Lung (tissue), 12 donors: ENCODE data around the gene UBL7. TPM values are rescaled to one million over a fixed set of nuclear protein-coding genes. Genes with fewer than 3 reads are reported as not detected.

Source experiments
- ATAC-seq: fragments of 200-7000 bp; cut with Tn5 transposase; one replicate; pipeline ENCODE4 v1.9.1; 2020; ENCODE audit warnings: moderate number of reproducible peaks; ENCODE audit not compliant: insufficient read depth, low FRiP score
- DNase-seq, 3 donors: peaks; one replicate each; pipeline ENCODE4 v3.0.0-alpha.2; 2013 to 2017
- H3K27ac ChIP-seq, 2 donors: one replicate each; pipeline ENCODE4 v1.5.1; 2013; ENCODE audit warnings: mild to moderate bottlenecking in 2 of 2, moderate library complexity in 2 of 2, control low read depth in 1 of 2, inconsistent platforms in 1 of 2, low read depth in 1 of 2, low read length in 1 of 2
- H3K27me3 ChIP-seq, 3 donors: one replicate each; pipeline ENCODE4 v1.5.1; 2013; ENCODE audit warnings: low read length in 2 of 3; ENCODE audit not compliant: control insufficient read depth in 3 of 3, insufficient read depth in 3 of 3
- H3K36me3 ChIP-seq, 4 donors: one replicate each; pipeline ENCODE4 v1.5.1; 2013; ENCODE audit warnings: low read length in 4 of 4, mild to moderate bottlenecking in 1 of 4, moderate library complexity in 1 of 4; ENCODE audit not compliant: control insufficient read depth in 4 of 4, insufficient read depth in 4 of 4
- H3K4me1 ChIP-seq, 5 donors: one replicate each; pipeline ENCODE4 v1.5.1; 2013; ENCODE audit warnings: low read length in 5 of 5, mild to moderate bottlenecking in 2 of 5, moderate library complexity in 1 of 5; ENCODE audit not compliant: control insufficient read depth in 5 of 5, insufficient read depth in 5 of 5
- H3K4me3 ChIP-seq: one replicate; pipeline ENCODE4 v1.5.1; 2013; ENCODE audit warnings: mild to moderate bottlenecking, control low read depth, moderate library complexity
- H3K9ac ChIP-seq, 2 donors: one replicate each; pipeline ENCODE4 v1.5.1; 2013; ENCODE audit warnings: low read length in 2 of 2, control low read depth in 1 of 2; ENCODE audit not compliant: insufficient read depth in 1 of 2
- H3K9me3 ChIP-seq, 4 donors: one replicate each; pipeline ENCODE4 v1.5.1; 2013; ENCODE audit warnings: low read length in 3 of 4, mild to moderate bottlenecking in 1 of 4, moderate library complexity in 1 of 4; ENCODE audit not compliant: control insufficient read depth in 4 of 4, insufficient read depth in 3 of 4
- WGBS, 2 donors: extraction: QIAGEN DNeasy Blood & Tissue Kit; methylation state at CpG; one replicate each; pipeline ENCODE4 v1.1.7; 2013; 5-methylcytosine and 5-hydroxymethylcytosine counted together
- polyA plus RNA-seq, 2 donors: library from polyadenylated mRNA; stranded (reverse); fragments of 200-250 nt; gene quantifications; one replicate each; pipeline ENCODE4 v1.2.1, GENCODE V29; 2013
- total RNA-seq, 2 donors: library from RNA; depleted of rRNA in 1 of 2; stranded (reverse); fragments of >200 nt in 1 of 2; gene quantifications; one replicate each; pipeline ENCODE4 v1.2.1, GENCODE V29; 2014 to 2021
- TF ChIP-seq, protein P1 (sequence below): IDR thresholded peaks from 2 replicates; pipeline ENCODE4 v1.5.1; 2012; ENCODE audit warnings: mild to moderate bottlenecking; ENCODE audit errors: control extremely low read depth, extremely low read depth
- donor health status: control.
- donor health status: control.
- donor health status: Bipolar disorder and iron deficiency.
- donor health status: healthy.
- donor health status: DM: yes; HTN: yes; CAD: no.

Gene UBL7
- total and polyA plus RNA-seq, 4 donors, result 31.8 to 48.0 (median 40.4) TPM

DNA sequence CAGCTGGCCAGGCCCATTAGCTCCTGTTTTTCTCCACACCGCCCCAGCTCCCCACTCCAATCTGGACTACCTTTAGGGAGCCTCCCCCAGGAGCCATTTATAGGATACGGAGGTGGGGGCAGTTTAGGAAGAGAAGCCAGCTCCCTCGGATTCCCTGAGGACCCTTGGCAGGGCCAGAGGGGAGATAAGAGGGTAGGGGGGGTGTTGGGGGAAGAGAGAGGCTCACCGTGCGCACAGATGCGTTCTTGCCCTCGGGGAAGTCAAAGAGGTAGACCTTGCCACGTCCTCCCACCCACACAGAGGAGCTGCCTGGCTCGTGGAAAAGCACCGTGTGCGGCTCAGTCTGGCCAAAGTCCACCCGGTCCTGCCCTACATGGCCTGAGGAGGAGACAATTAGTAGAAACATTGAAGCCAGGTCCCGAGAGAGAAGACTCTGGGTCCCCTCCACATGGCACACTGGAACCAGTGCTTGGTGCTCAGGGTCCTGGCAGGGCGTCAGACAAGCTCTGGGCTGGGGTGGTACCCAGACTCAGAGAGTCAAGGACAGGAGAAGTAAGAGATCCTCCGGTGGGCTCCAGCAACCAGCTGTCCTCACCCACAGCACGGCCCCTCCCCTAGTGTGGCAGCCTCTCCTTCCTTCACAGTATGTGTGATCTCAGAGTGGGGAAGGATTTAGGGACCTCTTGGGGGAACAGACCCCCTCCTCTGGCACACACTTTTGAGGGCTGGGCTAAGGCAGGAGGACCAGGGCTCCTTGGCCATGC is 42.2 kb downstream of the UBL7 start:
- 84 to 86% methylated on average over 15 to 16 of the region's 16 CpGs for WGBS, 2 donors
- TF ChIP-seq, protein P1, sequence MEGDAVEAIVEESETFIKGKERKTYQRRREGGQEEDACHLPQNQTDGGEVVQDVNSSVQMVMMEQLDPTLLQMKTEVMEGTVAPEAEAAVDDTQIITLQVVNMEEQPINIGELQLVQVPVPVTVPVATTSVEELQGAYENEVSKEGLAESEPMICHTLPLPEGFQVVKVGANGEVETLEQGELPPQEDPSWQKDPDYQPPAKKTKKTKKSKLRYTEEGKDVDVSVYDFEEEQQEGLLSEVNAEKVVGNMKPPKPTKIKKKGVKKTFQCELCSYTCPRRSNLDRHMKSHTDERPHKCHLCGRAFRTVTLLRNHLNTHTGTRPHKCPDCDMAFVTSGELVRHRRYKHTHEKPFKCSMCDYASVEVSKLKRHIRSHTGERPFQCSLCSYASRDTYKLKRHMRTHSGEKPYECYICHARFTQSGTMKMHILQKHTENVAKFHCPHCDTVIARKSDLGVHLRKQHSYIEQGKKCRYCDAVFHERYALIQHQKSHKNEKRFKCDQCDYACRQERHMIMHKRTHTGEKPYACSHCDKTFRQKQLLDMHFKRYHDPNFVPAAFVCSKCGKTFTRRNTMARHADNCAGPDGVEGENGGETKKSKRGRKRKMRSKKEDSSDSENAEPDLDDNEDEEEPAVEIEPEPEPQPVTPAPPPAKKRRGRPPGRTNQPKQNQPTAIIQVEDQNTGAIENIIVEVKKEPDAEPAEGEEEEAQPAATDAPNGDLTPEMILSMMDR, result no peak

GRCh38 chr15:74417670-74418069 is 43.3 kb downstream of the UBL7 start:
- H3K9me3 ChIP-seq, result no peaks in the 10 kb centered on the region
- no peak for DNase-seq
- H3K36me3 ChIP-seq, result peaks cover 0 to 11% (median 0%) of the 10 kb centered on the region in 4 donors
- H3K27ac ChIP-seq, result no peak overlapping the region
- TF ChIP-seq, protein P1, result no peak
- no peak overlapping the region for H3K9ac ChIP-seq
- 94 to 95% methylated on average over 9 of the region's 9 CpGs for WGBS, 2 donors
- peaks cover 0 to 14% (median 0%) of the 10 kb centered on the region in 5 donors for H3K4me1 ChIP-seq
- no peaks in the 10 kb centered on the region for H3K27me3 ChIP-seq
- no peak for ATAC-seq
- no peak overlapping the region for H3K4me3 ChIP-seq

More for the DNA sequence above, 42.2 kb downstream of the UBL7 start:
- no peak for ATAC-seq
- no peak overlapping the region for H3K27ac ChIP-seq
- no peaks in the 10 kb centered on the region for H3K27me3 ChIP-seq
- no peak for DNase-seq
- no peaks in the 10 kb centered on the region for H3K9me3 ChIP-seq
- peaks cover 0 to 18% (median 0%) of the 10 kb centered on the region in 5 donors for H3K4me1 ChIP-seq
- peaks cover 0 to 11% (median 0%) of the 10 kb centered on the region in 4 donors for H3K36me3 ChIP-seq
- H3K9ac ChIP-seq, result no peak overlapping the region
- no peak overlapping the region for H3K4me3 ChIP-seq

DNA sequence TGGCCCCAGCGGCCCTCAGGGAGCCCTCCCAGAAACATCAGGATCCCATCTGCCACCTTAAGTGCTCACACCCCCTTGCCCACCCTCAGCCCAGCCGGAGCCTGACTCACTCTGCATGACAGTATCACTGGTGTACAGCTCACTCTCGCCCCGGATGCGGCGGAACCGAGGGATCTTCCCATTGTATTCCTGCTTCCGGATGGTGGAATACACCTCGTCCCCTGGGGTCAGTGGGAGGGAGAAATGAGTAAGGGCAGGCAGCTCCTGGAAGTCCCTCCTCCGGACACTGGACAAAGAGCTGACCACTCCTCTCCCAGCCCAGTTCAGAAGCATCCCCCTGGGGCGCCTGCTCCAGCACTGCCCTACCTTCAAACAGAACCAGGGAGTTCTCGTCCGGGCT is 43.7 kb downstream of the UBL7 start:
- H3K4me3 ChIP-seq, result no peak overlapping the region
- no peaks in the 10 kb centered on the region for H3K9me3 ChIP-seq
- no peaks in the 10 kb centered on the region for H3K27me3 ChIP-seq
- peaks cover 0 to 10% (median 0%) of the 10 kb centered on the region in 5 donors for H3K4me1 ChIP-seq
- no peak overlapping the region for H3K9ac ChIP-seq
- peaks cover 0 to 11% (median 0%) of the 10 kb centered on the region in 4 donors for H3K36me3 ChIP-seq
- TF ChIP-seq, protein P1, result no peak
- no peak for ATAC-seq
- DNase-seq, result no peak
- WGBS, 2 donors, result 92 to 98% methylated on average over 13 of the region's 13 CpGs
- no peak overlapping the region for H3K27ac ChIP-seq
